Vagina (tissue), 2 donors: ENCODE data around the gene DHX34.

Experiments
- POLR2A ChIP-seq, 2 donors: fragments of 450-650 bp; IDR thresholded peaks; one replicate each; pipeline ENCODE4 v1.6.1; 2017; ENCODE audit warnings: antibody characterized with exemption in 2 of 2, mild to moderate bottlenecking in 2 of 2, moderate library complexity in 2 of 2
- TF ChIP-seq, protein P1 (sequence below), 3 experiments: fragments of 450-650 bp in 2 of 3; fragments of 200-600 bp in 1 of 3; sonication (generic) in 1 of 3; IDR thresholded peaks; one replicate each; pipeline ENCODE4 v1.5.1; 2017 to 2019; ENCODE audit warnings: antibody characterized with exemption in 3 of 3, mild to moderate bottlenecking in 2 of 3, moderate library complexity in 2 of 3

DNA sequence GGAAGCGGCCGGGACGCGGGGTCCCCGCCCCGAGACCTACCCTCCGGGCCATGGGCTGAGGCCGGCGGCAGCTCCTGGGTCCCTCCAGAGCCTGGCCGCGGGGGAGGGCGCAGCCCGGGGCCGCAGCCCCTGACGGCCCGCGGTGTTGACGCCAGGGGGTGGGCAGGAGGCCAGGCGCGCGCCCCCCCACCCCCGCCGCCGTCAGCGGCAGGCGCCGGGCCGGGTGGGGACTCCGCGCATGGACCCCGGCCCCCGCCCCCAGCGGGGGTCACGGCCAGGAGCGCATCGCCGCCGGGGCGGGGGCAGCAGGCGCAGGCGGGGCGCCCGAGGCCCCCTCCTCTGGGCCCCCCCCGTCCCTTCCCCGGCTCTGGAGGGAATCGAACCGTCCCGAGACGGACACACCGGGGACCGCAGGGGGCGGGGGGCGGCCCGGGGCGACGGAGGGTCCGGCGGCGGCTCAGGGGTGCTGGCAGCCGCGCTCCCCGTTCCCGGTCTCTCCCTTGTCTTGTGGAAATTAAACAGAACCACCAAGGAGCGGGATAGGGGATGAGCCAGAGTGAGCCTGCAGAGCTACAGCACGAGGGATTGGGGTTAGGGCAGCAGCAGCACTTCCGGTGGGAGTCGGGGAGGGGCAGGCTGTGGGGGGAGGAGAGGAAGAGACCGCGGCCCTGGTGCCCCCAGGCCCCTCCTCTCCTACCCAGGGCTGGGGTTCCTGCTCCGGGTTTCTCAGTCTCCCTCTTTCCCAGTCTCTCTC lies 70.1 kb downstream of the DHX34 start, which contains the start of gene MEIS3:
- TF ChIP-seq, protein P1, sequence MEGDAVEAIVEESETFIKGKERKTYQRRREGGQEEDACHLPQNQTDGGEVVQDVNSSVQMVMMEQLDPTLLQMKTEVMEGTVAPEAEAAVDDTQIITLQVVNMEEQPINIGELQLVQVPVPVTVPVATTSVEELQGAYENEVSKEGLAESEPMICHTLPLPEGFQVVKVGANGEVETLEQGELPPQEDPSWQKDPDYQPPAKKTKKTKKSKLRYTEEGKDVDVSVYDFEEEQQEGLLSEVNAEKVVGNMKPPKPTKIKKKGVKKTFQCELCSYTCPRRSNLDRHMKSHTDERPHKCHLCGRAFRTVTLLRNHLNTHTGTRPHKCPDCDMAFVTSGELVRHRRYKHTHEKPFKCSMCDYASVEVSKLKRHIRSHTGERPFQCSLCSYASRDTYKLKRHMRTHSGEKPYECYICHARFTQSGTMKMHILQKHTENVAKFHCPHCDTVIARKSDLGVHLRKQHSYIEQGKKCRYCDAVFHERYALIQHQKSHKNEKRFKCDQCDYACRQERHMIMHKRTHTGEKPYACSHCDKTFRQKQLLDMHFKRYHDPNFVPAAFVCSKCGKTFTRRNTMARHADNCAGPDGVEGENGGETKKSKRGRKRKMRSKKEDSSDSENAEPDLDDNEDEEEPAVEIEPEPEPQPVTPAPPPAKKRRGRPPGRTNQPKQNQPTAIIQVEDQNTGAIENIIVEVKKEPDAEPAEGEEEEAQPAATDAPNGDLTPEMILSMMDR (IDR thresholded peaks at IDR 0.05): no peak
- TF ChIP-seq POLR2A (IDR thresholded peaks at IDR 0.05): no peak
